ENCODE results near the gene MBNL2. TPM values are rescaled to one million over a fixed set of nuclear protein-coding genes. Genes with fewer than 3 reads are reported as not detected.

Gene MBNL2
- total RNA-seq, 1 donor from 2014 or later: 102 TPM

DNA sequence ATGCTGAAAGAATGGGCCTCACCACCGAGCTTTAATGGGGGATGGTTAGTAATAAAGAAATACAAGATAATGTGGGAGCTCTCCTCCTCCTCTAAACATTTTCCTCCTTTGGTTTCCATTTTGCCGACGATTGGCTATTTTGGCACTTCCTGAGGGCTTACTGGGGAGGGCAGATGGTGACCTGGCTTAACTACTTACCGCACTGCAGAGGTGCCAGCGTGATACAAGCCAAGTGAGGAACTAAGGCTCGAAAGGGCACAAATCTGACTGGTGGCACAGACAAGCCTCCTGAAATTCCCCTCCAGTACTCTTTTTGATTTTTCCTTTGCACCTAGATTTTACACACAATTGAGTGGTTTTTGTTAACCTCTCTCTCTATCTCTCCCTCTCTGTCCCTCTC lies 158.6 kb downstream of the MBNL2 start:
- intact Hi-C loops (cut with DNase I): no loop called here
- ATAC-seq (no peak), DNase-seq (ENCODE audit: low spot score) (no peak)

DNA sequence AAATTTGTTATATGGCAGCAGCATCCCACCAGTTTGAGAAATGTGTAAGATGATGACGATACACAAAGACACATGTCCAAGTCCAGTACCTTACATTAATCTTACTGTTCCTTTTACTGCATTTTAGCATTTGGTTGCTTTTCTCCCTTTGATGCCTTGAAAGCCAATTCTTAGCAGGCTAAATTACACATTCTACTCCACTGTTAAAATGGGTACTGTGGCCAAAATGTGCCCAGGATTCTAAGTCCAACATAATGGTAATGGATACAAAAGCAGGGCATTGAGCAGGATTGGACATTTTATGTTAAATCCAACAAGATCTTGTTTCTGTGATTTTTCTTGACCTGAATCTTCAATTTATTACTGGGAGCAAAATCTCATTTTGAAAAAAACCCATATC lies 159.1 kb downstream of the MBNL2 start:
- no peak for DNase-seq (ENCODE audit: low spot score)
- intact Hi-C loops (cut with DNase I): no loop called here
- ATAC-seq: no peak

DNA sequence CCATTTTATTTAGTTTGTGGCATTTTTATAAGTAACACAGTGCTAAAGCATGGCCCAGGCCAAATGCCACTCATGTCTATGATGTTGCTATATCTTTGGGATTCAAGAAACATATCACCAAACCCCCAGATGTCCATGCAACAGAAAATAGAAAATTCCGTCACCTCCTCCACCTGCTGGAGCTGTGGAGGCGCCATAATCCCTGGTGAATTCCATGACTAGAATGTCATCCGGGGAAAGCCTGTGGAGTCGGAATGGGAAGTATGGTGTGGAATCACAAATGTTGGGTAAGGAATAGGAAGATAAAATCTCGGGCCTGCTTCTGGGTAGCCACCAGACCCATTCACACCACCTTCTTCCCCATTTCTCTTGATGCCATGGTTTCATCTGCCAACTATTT lies 160.1 kb downstream of the MBNL2 start:
- intact Hi-C loops (cut with DNase I): no loop called here
- no peak for ATAC-seq
- DNase-seq (ENCODE audit: low spot score): no peak

- intact Hi-C loops (cut with DNase I): no loop called here
- DNase-seq (ENCODE audit: low spot score) (no peak), ATAC-seq (no peak)
Measured at GRCh38 chr13:97384371-97384770, 162.2 kb downstream of the MBNL2 start.

DNA sequence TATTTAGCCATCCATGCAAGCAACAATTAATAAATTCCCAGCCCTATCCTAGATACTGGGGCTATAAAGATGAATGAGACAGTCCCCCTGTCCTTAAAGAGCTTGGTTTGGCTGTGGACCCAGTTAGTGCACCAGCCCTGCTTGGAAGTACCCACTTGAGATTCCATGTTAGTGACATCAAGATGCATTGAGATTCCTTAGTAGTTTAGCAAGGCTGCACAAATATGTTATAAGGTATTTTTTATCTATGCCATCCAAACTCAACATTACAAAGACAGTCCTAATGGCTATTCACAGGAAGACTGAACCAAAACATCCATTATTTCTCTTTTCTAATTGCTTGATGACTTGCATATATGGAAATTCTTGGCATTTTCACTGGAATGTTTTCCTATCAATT lies 163.0 kb downstream of the MBNL2 start:
- ATAC-seq (no peak), DNase-seq (ENCODE audit: low spot score) (no peak)
- intact Hi-C loops (cut with DNase I): no loop called here

DNA sequence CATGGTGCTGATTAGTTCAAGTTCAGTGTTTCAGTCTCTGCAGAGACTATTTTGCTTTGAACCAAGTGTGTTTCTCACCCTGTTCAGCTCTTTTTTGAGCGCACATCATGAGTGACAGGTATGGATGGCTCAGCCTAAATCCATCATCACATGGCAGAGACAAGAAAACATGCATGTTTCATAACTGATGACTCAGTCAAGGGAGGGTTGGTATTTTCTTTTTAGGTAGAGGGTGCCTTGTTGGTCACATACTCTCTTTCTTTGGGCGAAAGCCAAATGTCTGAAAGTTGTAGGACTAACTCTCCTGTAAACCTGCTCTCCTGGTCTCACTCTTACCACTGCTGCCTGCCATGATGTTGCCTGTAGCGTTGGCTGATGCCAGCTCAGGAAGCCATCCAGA lies 163.7 kb downstream of the MBNL2 start:
- ATAC-seq: no peak
- no peak for DNase-seq (ENCODE audit: low spot score)
- intact Hi-C loops (cut with DNase I): no loop called here

- DNase-seq (ENCODE audit: low spot score) (no peak), ATAC-seq (peak; percentile 71)
- intact Hi-C loops (cut with DNase I): no loop called here
Measured at GRCh38 chr13:97386801-97387484, 164.8 kb downstream of the MBNL2 start.

DNA sequence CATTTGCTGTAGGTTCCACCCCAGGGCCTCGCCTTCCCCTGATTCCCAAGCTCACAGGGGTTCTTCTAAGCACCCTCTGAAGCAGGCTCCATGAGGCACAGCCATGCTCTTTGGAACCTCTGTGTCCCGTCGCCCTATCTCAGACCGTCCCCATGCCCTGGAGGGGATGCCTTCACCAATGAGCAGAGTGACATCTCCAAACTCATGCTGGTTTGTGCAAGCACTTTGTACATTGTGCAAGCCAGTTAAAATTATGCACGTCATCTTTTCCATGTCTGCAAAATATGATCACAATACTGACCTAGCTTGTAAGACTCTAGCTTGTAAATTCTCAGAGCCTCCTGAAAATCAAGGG lies 165.3 kb downstream of the MBNL2 start:
- intact Hi-C loops (cut with DNase I): no loop called here
- ATAC-seq: peak; percentile 71

GRCh38 chr13:97387890-97388289 lies 165.8 kb downstream of the MBNL2 start:
- intact Hi-C loops (cut with DNase I): no loop called here
- ATAC-seq: peak; percentile 48

More for the DNA sequence above, 165.3 kb downstream of the MBNL2 start:
- no peak for DNase-seq (ENCODE audit: low spot score)

DNA sequence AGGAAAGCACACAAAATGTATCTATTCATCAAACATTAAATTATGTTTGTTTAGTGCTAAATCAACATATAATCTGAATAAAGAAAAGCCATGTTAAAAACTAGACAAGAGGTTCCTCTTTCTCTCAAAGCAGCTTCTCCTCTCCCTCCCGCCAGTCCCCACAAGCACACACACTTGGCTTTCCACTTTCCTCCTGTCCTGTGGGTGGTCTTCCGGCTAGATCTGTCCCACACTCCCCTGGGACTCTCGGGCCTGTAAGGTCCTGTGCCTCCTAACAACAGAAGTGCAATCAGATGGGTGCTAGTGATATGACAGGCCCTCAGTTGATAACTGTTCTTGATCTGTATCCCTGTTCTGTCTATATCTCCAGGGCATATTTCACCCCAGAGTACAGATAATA lies 166.2 kb downstream of the MBNL2 start:
- intact Hi-C loops (cut with DNase I): no loop called here
- ATAC-seq (no peak), DNase-seq (ENCODE audit: low spot score) (no peak)

More at GRCh38 chr13:97387890-97388289, 165.8 kb downstream of the MBNL2 start:
- DNase-seq (ENCODE audit: low spot score): no peak

- intact Hi-C loops (cut with DNase I): no loop called here
- DNase-seq (ENCODE audit: low spot score): no peak
- ATAC-seq: no peak
Measured at GRCh38 chr13:97390941-97391600, 168.9 kb downstream of the MBNL2 start.

DNA sequence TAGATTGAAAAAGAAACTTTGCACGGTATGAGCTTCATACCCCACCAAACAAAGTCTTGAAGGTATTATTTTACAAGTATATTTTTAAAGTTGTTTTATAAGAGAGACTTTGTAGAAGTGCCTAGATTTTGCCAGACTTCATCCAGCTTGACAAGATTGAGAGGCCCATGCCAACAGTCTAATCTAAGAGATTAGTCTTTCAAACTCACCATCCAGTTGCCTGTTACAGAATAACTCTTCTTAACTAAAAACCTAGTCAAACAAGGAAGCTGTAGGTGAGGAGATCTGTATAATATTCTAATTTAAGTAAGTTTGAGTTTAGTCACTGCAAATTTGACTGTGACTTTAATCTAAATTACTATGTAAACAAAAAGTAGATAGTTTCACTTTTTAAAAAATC lies 169.9 kb downstream of the MBNL2 start:
- intact Hi-C loops (cut with DNase I): no loop called here
- no peak for ATAC-seq

DNA sequence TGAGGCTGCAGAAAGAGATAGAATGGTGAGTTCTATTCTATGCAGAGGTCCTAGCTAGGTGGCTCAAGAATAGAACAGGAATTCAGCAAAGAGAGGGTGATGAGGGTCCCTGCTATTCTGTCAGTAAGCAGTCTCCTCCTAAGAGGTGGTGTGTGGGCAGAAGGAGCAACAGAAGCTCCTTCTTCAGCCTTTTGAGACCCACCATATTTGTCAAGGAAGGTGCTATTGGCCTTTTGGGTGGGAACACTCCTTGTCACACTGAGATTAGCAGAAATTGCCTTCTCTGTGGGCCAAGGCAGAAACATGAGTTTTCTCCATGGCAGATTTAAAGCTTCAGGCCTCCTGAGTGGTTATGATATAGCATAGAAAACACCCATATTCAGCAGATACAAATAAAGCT lies 172.4 kb downstream of the MBNL2 start:
- DNase-seq (ENCODE audit: low spot score) (no peak), ATAC-seq (no peak)
- intact Hi-C loops (cut with DNase I): no loop called here

More for the DNA sequence above, 169.9 kb downstream of the MBNL2 start:
- DNase-seq (ENCODE audit: low spot score): no peak

DNA sequence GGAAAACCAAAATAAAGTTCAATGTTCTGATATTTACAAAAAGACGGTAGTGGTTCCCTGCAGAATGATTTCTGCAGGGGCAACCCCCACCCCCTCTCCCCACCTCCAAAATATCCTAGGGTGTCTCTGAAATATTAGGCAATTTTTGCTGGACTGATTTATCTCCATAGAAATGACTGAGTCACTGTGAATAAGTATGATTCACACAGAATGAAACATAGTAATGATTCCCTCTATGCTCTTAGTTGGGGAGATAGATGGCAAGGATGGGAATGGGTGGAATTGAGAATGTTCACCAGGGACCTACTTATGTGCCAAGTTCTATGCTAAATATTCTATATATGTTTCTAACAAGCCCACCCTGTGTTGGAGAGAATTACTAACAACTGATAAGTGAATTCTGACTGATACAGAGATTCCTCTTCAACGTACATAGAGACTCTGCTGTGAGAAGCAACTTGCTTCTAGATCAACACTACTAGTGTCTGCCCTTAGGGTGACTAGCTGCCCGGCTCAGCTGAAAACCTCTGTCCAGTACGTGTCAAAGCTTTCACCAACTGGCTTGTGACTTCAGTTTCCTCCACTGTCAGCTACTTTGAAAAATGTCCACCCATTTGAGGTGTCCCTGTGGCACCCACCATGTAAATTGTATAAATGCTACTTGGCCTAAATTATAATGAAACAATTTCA lies 173.5 kb downstream of the MBNL2 start:
- intact Hi-C loops (cut with DNase I): no loop called here
- no peak for DNase-seq (ENCODE audit: low spot score)
- ATAC-seq: no peak

DNA sequence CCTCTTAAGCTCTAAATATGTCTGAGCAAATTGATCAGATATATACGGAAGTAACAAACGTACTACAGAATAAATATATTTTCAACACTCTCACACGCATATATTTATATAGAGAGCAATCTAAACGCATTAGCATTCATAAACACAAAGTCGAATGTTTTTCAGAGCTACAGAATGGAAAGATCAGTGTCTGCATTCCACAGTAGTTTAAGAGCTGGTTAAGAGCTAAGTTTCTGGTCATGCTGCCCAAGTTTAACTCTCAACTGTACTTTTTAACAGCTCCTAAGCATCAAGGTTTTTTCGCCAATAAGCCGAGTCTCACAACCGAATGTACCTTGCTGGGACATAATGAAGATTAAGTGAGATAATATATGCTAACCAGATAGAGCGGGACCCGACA lies 175.1 kb downstream of the MBNL2 start:
- ATAC-seq (no peak), DNase-seq (ENCODE audit: low spot score) (no peak)
- intact Hi-C loops (cut with DNase I): no loop called here

DNA sequence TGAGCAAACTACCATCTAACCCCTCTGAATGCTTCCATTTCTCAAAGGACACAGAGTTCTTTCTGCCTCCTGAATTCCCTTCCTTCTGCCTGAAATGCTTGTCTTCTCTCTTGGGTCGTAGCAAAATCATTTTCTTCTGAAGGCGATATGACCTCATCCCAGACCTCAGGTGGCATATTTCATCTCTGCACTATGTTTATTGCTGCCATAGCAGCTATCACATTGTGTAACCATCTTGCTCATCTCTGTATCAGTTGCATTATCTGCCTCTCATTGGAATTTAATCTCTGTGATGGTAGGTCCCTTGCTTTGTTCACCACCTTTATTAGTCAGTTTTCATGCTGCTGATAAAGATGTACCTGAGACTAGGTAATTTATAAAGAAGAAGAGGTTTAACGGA lies 179.3 kb downstream of the MBNL2 start:
- DNase-seq (ENCODE audit: low spot score) (no peak), ATAC-seq (no peak)
- intact Hi-C loops (cut with DNase I): no loop called here

DNA sequence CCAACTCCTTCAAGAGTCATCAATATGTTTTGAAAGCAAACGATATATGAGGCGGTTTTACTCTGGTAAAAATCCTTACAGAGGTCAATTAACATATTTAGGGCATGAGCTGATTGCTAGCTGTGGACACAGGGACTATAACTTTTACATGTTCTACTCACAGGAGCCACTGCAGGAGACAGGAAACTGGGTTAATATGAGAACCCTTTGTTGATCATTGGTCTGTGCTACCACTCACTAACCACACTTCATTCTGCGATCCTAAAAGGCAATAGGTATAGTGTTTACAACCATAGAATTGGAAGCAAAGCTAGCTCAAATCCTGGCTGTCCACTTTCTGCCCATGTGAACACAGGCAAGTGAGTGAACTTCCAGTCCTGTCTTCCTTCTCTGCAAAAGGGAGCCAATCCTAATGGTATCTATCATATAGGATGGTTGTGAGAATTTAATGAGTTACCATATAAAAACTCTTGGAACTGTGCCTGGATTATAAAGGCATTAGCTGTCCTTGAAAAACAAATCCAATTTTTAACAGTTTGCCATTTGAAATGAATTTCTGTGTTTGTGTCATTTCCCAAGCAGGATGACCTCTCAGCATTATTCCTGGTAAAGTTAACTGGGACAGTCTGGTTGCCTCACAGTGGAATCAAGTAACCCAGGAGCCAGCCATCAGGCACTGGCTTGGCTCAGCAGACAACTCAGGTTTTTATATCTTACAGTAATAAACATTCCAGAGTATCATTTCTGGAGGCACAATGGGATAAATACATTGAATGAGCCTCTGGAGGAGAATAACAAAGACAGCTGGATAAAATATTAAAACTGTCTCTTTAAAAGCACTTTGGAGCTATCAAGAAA lies 182.0 kb downstream of the MBNL2 start:
- ATAC-seq (no peak), DNase-seq (ENCODE audit: low spot score) (no peak)
- intact Hi-C loops (cut with DNase I): no loop called here

DNA sequence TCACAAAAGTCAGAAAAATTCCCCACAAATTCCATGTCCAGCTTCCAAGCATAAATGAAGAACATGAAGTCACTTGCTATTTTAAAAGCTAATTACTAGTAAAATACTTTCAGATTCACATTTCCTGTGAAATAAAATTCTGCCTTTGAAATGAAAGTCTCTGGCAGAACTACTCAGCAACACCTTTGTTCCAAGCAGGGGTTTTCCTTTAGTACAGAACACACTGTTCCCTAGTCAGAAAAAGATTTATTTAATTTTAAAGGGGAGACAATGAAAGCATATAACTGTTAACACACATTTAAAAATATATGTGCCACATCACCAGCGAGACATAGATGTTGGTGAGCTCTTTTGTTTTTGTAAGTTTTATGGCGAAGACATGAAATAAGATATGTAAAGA lies 185.4 kb downstream of the MBNL2 start:
- ATAC-seq (no peak), DNase-seq (ENCODE audit: low spot score) (no peak)
- intact Hi-C loops (cut with DNase I): no loop called here

GRCh38 chr13:97408938-97409337 lies 186.8 kb downstream of the MBNL2 start:
- intact Hi-C loops (cut with DNase I): no loop called here
- DNase-seq (ENCODE audit: low spot score): no peak
- ATAC-seq: no peak

DNA sequence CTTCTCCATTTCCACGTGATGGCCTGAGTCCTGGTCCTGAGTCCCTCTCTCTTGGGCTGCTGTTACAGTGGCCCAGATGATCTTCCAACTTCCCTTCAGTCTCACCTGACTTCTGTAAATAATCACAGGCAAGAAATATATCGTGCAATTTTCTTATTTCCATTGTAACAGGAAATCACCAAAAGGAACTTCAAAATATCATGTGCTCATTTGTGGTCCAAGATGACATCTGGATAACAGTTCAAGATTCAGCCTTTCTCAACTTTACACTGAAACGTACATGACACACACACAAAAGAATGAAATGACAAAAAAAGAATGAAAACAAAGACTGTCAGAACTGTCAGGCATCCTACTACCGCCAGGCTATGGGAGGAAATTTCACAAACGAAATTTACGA lies 189.9 kb downstream of the MBNL2 start:
- ATAC-seq (no peak), DNase-seq (ENCODE audit: low spot score) (no peak)
- intact Hi-C loops (cut with DNase I): no loop called here
